VCaP (cell line): Measurements from ENCODE around the gene STON2.
"Not testable (repeated sequence)": the region's sequence is repeated elsewhere in the genome, so short reads cannot be mapped to it uniquely, and the experiment has no call there.

ENCODE experiments used
- H3K27ac ChIP-seq: fragments of 450-650 bp; 2 replicates; pipeline ENCODE4 v1.5.1; 2017
- TF ChIP-seq, protein P1 (sequence below): fragments of 450-650 bp; conservative IDR thresholded peaks from 2 replicates; pipeline ENCODE4 v1.5.1; 2017; ENCODE audit warnings: mild to moderate bottlenecking, moderate library complexity

Gene STON2

DNA sequence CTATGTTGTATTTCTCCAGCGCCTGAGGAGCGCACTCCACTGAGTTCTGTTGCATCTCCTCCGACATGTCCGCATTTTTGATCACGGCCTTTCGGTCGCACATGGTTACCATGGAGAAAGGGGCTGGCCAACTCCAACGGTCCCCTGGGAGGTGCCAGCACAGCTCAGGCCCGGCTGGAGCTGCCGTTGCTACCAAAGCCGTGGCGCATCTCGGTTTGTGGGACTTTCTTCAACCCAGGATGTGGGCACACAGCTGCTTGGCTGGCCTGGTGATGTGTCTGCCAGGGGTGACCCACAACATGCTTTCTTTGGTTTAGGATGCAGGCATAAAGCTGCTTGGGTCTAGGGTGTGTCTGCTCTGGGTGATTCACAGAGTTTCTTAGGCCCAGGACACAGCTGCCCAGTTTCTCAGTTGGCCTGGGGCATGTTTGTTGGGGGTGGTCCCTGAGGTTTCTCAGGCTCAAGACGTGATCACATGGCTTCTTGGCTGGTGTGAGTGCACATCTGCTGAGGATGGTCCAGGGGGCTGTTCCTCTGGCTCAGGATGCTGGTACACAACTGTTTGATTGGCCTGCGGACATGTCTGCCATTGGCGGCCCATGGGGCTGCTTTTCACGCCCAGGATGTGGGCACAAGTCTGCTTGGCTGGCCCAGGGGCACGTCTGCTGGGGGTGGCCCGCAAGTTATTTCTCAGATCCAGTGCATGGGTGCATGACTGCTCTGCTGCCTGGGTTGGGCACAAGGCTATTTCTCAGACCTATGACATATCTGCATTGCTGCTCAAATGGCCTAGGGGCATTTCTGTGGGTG is 153.5 kb downstream of the STON2 start:
- no peak overlapping the region for H3K27ac ChIP-seq
- TF ChIP-seq, protein P1, sequence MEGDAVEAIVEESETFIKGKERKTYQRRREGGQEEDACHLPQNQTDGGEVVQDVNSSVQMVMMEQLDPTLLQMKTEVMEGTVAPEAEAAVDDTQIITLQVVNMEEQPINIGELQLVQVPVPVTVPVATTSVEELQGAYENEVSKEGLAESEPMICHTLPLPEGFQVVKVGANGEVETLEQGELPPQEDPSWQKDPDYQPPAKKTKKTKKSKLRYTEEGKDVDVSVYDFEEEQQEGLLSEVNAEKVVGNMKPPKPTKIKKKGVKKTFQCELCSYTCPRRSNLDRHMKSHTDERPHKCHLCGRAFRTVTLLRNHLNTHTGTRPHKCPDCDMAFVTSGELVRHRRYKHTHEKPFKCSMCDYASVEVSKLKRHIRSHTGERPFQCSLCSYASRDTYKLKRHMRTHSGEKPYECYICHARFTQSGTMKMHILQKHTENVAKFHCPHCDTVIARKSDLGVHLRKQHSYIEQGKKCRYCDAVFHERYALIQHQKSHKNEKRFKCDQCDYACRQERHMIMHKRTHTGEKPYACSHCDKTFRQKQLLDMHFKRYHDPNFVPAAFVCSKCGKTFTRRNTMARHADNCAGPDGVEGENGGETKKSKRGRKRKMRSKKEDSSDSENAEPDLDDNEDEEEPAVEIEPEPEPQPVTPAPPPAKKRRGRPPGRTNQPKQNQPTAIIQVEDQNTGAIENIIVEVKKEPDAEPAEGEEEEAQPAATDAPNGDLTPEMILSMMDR = no peak

DNA sequence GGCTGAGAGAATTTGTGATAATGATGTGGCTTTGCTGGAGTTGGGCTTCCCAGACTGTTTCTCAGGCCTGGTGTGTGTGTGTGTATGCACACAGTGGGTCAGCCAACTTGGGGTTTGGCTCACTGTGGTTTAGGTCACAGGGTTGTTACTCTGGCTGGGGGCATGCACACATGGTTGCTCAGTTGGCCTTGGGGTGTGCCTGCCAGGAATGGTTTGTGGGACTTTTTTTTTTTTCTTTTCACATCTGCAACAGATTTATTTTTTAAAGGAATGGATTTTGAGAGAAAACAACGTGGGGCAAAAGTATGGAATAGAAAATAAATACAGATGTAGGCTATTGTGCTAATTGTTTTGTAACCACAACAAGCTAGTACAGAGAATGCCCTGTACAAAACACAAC is 154.4 kb downstream of the STON2 start:
- TF ChIP-seq, protein P1 = no peak
- no peak overlapping the region for H3K27ac ChIP-seq

DNA sequence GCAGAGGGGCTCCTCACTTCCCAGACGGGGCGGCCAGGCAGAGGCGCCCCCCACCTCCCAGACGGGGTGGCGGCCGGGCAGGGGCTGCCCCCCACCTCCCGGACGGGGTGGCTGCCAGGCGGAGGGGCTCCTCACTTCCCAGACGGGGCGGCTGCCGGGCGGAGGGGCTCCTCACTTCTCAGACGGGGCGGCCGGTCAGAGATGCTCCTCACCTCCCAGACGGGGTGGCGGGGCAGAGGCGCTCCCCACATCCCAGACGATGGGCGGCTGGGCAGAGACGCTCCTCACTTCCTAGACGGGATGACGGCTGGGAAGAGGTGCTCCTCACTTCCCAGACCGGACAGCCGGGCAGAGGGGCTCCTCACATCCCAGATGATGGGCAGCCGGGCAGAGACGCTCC is 155.7 kb downstream of the STON2 start:
- not testable (repeated sequence) for H3K27ac ChIP-seq

DNA sequence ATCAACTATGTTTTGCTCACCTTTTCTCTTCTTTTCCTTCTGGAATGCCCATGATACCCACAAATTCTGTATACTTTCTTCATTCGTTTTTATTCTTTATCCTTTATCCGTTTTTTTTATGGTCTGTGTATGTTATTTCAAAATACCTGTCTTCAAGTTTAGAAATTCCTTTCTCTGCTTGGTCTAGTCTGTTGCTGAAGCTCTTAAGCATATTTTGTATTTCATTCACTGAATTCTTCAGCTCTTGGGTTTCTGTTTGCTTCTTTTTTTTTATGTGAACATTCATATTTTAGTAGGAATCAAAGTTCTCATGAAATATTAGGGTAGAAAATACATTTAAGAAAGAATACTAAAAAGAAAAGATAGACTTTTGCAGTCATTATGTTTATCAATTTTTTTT is 156.6 kb downstream of the STON2 start:
- TF ChIP-seq, protein P1 = no peak
- no peak overlapping the region for H3K27ac ChIP-seq

DNA sequence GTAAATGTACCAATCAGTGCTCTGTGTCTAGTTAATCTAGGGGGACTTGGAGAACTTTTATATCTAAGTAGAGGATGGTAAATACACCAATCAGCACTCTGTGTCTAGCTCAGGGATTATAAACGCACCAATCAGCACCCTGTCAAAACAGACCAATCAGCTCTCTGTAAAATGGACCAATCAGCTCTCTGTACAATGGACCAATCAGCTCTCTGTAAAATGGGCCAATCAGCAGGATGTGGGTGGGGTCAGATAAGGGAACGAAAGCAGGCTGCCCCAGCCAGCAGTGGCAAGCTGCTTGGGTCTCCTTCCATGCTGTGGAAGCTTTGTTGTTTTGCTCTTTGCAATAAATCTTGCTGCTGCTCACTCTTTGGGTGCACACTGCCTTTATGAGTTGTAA is 163.3 kb downstream of the STON2 start:
- H3K27ac ChIP-seq = not testable (repeated sequence)

DNA sequence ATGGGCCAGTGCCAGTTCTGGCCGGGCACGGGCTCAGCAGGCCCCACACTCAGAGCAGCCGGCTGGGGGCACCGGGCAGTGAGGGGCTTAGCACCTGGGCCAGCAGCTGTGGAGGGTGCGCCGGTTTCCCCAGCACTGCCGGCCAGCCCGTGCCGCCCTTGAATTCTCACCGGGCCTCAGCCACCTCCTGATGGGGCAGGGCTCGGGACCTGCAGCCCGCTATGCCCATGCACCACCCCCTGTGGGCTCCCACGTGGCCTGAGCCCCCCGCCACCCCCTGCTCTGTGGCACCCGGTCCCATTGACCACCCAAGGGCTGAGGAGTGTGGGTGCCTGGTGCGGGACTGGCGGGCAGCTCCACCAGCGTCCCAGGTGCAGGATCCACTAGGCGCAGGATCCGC is 164.0 kb downstream of the STON2 start:
- H3K27ac ChIP-seq = no peak overlapping the region
- TF ChIP-seq, protein P1 = no peak

DNA sequence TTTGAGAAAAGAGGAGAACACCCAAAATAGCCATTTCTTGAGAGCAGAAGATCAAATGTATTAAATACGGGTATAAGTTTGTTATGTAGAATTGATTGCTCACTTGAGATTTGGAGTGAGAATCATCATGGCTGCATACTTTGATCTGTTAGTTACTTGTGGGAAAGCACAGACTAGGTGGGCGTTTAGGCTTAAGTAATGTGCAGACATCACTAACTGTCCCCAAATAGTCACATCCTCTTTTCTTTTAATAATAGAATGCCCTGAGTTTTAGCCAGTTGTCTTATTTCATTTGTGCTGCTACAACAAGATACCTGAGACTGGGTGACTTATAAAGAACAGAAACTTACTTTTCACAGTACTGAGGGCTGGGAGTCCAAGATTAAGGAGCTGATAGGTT is 165.0 kb downstream of the STON2 start:
- H3K27ac ChIP-seq = no peak overlapping the region
- TF ChIP-seq, protein P1 = no peak

DNA sequence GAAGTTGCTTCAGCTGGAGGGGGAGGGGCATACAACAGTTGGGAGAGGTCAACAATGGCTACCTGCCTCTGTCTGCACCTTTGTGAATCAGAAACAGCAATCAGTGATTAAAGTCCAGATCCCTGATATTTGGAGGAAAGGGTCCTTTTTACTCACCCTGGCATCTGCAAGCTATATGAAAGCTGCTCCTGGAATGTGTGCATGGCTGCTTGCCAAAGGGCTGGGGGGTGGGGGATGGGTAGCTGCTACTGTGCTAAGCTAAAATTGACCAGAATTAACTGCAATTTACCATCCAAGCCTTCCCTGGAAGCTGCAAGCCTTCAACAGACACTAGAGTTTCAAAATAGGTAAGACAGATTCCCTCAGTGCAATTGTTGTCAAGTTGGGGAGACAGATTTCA is 165.8 kb downstream of the STON2 start:
- no peak overlapping the region for H3K27ac ChIP-seq
- TF ChIP-seq, protein P1 = no peak
